ENCODE data around the gene LRRC26. TPM values are rescaled to one million over a fixed set of nuclear protein-coding genes. Genes with fewer than 3 reads are reported as not detected.

Gene LRRC26
- total and polyA plus RNA-seq, 2 donors (not counting 3 experiments of a cell fraction or from before 2014, with no cell fraction given) = 0.08 TPM; not detected in 1

- no peaks in the 10 kb centered on the region for H3K9me3 ChIP-seq (replicated peaks; ENCODE audit: control insufficient read depth, insufficient read depth, low read length)
- peaks cover 0 to 2% of the 10 kb centered on the region in 2 experiments for H3K27me3 ChIP-seq (ENCODE audit: control insufficient read depth in 2 of 2, insufficient read depth in 2 of 2, low read length in 2 of 2)
- H3K36me3 ChIP-seq (ENCODE audit: control insufficient read depth in 2 of 2, extremely low read depth in 1 of 2, insufficient read depth in 2 of 2, low read length in 2 of 2) = no peaks in the 10 kb centered on the region
- DNase-seq (ENCODE audit: low read depth, low spot score) (no peak), FAIRE-seq (no peak)
- H3K4me2 ChIP-seq (ENCODE audit: insufficient read depth, low read length) = no peak overlapping the region
- no peaks in the 10 kb centered on the region for H3K4me1 ChIP-seq (ENCODE audit: control insufficient read depth, extremely low read depth, insufficient read depth, low read length)
- H3K4me3 ChIP-seq (replicated peaks in 1 of 3; ENCODE audit: insufficient read depth in 1 of 3, low read depth in 1 of 3, low read length in 3 of 3) = no peak overlapping the region
- H3K9me1 ChIP-seq (replicated peaks; ENCODE audit: control insufficient read depth, extremely low read depth, insufficient read depth, low read length) = no peaks in the 10 kb centered on the region
- dilution Hi-C loops (cut with MboI; ENCODE audit: extremely low pct_ligation_motif_present, low sequenced_read_pairs) (no loop called here), intact Hi-C loops (cut with micrococcal nuclease) (no loop called here)
- no peak overlapping the region for H3K27ac ChIP-seq (ENCODE audit: insufficient read depth, low read depth, low read length)
- POLR2A ChIA-PET = interaction anchor here (0.8 kb wide), 1 partner anchor 95 kb away, joined by 3 read pairs; the partner anchor contains the start of gene TUBB4B
- no peak overlapping the region for H3K9ac ChIP-seq (replicated peaks; ENCODE audit: extremely low read depth, insufficient read depth, low read length)
- TF ChIP-seq EZH2 (IDR thresholded peaks at IDR 0.05; ENCODE audit: borderline replicate concordance, low read depth, low read length, severe bottlenecking) = no peak
- no peak for TF ChIP-seq MYC (IDR thresholded peaks at IDR 0.05; ENCODE audit: low read depth, low read length)
- TF ChIP-seq POLR2A (IDR thresholded peaks at IDR 0.05; ENCODE audit: low read depth, low read length) = no peak
- TF ChIP-seq FOS (IDR thresholded peaks at IDR 0.05; ENCODE audit: borderline replicate concordance, insufficient read depth, low read length) = no peak
- TF ChIP-seq CTCF (IDR thresholded peaks at IDR 0.05; ENCODE audit: extremely low read depth in 1 of 2, insufficient read depth in 1 of 2, low read depth in 1 of 2, low read length in 2 of 2) = no peak
- TF ChIP-seq JUN (IDR thresholded peaks at IDR 0.05; ENCODE audit: borderline replicate concordance, insufficient read depth, insufficient read length, low read depth) = no peak
- TF ChIP-seq MAX (IDR thresholded peaks at IDR 0.05; ENCODE audit: insufficient read depth, insufficient read length) = no peak
- TF ChIP-seq GATA2 (IDR thresholded peaks at IDR 0.05; ENCODE audit: insufficient read depth, insufficient read length, low read depth, low read length) = no peak
- TF ChIP-seq POLR2AphosphoS5 (IDR thresholded peaks at IDR 0.05; ENCODE audit: insufficient read depth, low read depth, low read length) = no peak
- no peaks in the 10 kb centered on the region for H4K20me1 ChIP-seq (replicated peaks; ENCODE audit: control insufficient read depth, extremely low read depth, insufficient read depth, low read length)
- CTCF ChIA-PET = no interaction called here
- no peak overlapping the region for H2AFZ ChIP-seq (ENCODE audit: low read depth, low read length)
- H3K79me2 ChIP-seq (ENCODE audit: control insufficient read depth, insufficient read depth, low read length) = no peaks in the 10 kb centered on the region
- no TSS peak for BruUV-seq (replicated peaks)
Observed at GRCh38 chr9:137145731-137146526, 23.9 kb downstream of the LRRC26 start.

Measured in endothelial cell of umbilical vein (primary cell).